GM12872 (cell line): ENCODE results near the gene OSBPL5.

Experiments
- TF ChIP-seq, protein P1 (sequence below): IDR thresholded peaks from 3 replicates; pipeline ENCODE4 v1.5.1; 2011; ENCODE audit warnings: low read depth, mild to moderate bottlenecking, low read length, moderate library complexity; ENCODE audit not compliant: insufficient read depth

The OSBPL5 gene

DNA sequence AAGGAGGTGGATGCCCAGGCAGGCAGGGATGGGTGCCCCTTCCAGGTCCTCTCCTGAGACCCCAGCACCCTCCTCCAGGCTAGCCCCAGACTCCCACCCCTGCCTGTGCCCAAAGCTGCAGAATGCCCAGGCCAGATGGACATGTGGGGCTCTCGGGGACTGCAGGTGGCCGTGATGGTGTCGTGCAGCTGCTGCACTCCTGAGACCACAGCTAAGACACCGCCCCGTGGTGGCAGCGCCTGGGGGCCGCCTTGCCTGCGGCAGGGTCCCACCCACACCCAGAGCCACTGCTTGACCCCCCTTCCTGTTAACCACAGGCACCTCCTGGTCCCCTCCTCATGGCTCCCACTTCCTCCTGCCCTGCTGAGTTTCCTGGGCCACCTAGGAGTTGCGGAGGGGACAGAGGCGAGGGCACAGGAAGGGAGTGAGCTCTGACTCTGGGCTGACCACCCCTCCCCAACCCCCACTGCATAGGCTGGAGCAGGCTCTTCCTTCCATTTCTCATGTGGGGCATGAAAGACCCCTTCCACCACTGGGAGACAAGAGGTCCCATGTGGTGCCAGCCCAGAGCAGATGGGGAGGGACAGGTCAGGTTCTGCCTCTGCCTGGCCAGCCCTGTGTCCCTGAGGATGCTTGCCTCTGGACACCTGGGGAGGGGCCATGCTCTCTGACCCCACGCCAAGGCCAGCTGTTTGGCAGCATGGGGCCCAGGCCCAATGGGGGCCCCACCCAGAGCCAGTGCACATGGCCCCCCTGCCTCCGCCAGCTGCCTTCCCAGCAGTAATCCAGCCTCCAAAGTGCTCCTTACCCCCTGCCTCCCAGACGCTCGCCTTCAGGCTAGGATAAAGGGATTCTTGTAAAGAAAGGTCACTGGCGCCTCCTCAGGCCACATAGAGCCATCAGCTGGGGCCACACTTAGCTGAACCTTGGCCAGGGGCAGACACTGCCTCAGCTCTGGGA is 29.3 kb downstream of the OSBPL5 start:
- TF ChIP-seq, protein P1, sequence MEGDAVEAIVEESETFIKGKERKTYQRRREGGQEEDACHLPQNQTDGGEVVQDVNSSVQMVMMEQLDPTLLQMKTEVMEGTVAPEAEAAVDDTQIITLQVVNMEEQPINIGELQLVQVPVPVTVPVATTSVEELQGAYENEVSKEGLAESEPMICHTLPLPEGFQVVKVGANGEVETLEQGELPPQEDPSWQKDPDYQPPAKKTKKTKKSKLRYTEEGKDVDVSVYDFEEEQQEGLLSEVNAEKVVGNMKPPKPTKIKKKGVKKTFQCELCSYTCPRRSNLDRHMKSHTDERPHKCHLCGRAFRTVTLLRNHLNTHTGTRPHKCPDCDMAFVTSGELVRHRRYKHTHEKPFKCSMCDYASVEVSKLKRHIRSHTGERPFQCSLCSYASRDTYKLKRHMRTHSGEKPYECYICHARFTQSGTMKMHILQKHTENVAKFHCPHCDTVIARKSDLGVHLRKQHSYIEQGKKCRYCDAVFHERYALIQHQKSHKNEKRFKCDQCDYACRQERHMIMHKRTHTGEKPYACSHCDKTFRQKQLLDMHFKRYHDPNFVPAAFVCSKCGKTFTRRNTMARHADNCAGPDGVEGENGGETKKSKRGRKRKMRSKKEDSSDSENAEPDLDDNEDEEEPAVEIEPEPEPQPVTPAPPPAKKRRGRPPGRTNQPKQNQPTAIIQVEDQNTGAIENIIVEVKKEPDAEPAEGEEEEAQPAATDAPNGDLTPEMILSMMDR, result no peak

DNA sequence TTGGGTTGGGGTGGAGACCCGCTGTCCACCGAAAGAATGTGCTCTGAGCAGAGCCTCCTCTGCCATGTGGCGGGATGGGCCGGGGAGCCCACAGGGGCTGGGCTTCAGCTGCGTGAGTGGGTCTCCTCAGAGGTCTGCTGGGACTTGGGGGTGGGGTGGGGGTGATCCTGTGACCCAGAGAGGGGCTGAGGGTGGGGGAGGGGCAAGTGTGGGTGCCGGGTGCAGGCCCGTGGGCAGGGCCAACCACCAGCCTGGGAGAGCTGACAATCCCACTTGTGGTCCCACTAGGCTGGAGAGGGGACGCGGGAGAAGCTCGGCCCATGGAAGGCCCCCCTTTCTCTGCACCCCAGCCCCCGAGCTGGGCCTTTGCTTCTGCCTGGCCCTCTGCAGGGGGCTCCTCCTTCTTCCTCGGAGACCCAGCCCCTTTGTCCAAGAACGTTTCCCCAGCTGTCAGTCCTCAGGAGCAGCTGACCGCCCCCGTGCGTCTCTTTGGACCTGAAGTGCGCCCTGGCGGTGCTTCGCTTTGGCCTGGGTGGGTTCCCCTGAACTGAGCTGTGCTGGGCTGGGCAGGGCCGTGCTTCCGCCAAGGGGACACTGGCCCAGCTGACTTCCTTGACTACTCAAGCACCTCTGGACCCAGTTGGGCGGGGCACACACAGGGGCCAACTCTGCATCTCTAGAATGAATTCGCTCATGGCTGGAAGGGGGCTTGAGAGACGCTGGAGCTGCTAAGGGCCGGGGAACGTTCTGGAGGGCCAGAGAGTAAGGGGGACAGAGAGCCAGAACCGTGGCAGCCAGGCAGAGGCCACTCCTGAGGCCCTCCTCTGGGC is 30.2 kb downstream of the OSBPL5 start:
- TF ChIP-seq, protein P1, result no peak

DNA sequence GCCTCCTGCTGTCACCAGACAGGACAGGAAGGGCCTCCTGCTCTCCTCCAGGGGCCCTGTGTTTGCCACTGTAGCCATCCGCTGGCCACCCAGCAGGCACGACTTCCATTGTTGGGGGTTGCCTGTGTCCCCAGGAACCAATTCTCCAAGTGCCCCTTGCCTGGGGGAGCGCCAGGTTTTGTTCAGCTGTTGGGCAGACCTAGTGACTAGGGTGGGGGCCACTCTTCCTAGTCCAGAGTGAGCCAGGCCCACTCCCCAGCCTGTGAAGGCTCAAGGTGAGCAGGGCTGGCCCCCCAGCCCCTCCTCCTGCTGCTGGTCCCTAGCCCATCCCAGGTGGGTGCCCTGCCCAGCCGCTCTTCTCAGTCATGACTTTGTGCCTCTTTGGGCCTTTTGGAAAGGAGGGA is 30.9 kb downstream of the OSBPL5 start:
- TF ChIP-seq, protein P1, result no peak

DNA sequence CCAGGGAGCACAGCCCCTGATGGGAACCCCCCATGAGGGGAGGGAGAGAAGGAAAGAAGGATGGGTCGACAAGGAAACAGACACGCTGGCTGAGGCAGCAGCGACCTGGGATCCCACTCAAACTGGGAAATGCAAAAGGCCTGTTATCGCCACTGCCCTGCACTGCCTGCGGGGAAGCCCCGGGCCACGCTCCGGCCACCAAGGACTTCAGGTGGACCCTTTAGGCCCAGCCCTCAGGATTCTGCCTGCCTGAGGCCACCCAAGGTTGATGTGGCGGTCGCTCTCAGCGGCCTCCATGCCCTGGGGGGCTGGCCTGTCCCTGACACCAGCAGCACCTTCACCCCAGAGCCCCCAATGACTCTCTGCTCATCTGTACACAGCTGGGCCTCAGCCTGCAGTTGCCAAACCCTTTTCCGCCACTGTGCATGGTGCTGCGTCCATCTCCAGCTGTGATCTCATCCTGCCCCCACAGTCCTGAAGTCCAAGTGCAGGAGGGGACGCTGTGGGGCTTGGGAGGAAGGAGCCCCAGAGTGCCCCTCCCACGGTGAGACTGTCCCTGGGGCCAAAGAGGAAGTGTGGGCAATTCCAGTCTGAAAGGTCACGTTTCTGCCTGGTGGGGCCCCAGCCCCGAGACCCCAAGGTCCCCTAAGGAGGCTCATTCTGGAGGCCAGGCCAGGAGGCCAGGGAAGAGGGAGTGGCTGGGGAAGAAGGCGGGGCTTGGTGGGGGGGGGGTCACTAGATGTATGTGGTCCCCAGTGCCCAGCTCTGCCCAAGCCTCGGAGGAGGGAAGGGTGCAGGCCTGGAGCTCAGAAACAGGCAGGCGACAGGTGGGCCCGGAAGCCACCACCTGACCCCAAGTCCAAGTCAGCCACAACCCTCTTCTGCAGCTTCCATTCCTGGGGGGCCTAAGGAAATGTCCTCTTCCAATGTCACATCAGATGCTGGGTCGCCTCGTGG is 31.6 kb downstream of the OSBPL5 start:
- TF ChIP-seq, protein P1, result no peak

DNA sequence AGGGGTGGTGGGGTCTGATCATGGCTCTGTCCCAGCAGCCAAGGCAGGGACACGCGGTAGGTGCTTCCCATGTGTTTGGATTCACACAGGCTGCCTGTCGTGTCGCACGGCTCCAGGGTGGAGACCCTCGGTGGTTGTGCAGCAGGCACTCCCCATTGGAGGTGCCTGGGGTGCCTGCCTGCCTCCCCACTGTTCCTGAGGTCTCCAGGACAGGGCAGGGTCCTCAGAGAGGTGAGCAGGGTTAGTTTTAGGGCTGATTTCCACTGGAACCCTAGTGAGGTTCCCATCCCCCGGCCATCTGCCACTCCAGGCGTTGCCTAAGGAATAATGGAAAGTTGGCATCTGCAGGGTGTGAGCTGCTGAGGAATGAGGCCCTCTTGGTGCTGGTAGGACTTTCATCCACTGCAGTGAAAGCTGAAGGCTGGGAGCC is 32.3 kb downstream of the OSBPL5 start:
- TF ChIP-seq, protein P1, result no peak

DNA sequence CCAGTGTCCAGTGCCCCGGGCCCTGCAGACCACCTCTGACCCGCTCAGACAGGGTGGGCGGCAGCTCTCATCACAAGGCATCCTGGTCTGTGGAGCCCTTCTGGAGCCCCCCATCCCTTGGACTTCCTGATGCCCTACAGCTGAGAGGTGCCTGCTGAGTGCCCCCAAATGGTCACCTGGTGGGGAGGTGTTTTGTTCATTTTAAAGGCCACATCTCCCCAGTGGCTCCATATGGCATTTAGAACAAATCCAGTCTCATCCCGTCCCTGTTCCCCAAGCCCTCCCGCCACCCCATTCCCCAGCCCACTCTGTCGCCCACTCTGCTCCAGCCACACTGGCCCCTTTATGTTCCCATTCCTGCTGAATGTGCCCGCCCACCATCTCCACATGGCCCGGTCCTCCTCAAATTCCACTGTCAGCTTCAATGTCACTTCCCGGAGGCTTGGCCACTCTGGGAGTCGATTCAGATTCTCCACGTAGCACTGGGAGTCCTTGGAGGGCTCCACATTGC is 32.8 kb downstream of the OSBPL5 start:
- TF ChIP-seq, protein P1, result no peak
